Measurements from ENCODE around the gene SLC14A1.

Gene SLC14A1

DNA sequence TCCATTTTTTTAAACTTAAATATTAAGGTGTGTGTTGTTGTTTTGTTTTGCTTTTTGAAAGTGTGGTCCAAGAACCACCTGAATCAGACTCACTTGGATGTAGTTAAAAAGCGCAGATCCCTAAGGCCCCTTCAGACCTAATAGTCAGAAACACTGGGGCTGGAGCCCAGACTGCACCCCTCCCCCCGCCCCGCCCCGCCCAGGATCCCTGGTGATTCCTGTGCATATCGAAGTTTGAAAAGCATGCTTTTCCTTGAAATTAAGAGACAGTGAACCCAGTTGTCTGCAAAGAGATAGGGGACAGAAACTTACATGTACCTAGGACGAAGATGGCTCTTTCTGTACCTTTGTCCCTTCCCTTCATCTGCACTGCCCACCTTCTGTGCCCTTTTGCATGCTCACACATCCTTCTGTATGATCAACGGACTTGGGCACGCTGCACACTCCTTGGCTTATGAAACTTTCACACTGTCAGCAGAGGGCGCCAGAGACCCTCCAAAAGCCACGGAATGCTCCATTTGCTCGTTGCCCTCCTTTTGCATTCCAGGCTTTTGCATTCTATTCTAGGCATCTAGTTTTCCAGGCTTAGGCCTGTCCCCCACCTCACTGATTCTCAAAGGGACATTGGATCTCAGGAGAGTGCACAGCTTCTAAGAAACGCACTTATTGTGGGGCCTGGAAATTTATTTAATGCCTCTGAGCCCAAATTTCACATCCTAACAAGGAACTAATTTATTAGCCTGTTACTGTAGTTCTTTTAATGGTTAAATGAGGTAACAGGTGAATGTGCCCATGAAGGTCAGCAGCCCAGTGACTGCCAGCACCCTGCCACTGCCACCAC, 32.8 kb upstream of the SLC14A1 start:
- H3K27me3 ChIP-seq (replicated peaks in 2 of 5; ENCODE audit: control insufficient read depth in 4 of 5, insufficient read depth in 5 of 5, low read length in 4 of 5) = no peaks in the 10 kb centered on the region
- H3K4me3 ChIP-seq (ENCODE audit: control insufficient read depth in 1 of 7, extremely low read depth in 1 of 7, insufficient read depth in 4 of 7, low read depth in 2 of 7, low read length in 6 of 7) = no peak overlapping the region
- H3K4me1 ChIP-seq (ENCODE audit: control extremely low read depth in 1 of 4, control insufficient read depth in 4 of 4, insufficient read depth in 4 of 4, low read length in 3 of 4) = peaks cover 20 to 37% (median 29%) of the 10 kb centered on the region in 4 experiments
- peak; percentile 76 to 87 (median 81) for DNase-seq
- no peaks in the 10 kb centered on the region for H3K36me3 ChIP-seq (ENCODE audit: control insufficient read depth in 4 of 4, insufficient read depth in 4 of 4, low read length in 3 of 4)
- peaks cover 0 to 4% (median 2%) of the 10 kb centered on the region in 5 experiments for H3K9me3 ChIP-seq (ENCODE audit: control extremely low read depth in 1 of 5, control insufficient read depth in 4 of 5, insufficient read depth in 2 of 5, low read depth in 1 of 5, low read length in 4 of 5)
- ChIA-PET CTCF (interaction anchor here (0.9 to 21.0 kb wide), 10 partner anchors 22 to 222 kb away, joined by 3 to 325 read pairs (median 7); partner anchors contain the start of gene SLC14A1), POLR2A (interaction anchor here (0.6 kb wide), 2 partner anchors 26 to 200 kb away, joined by 3 read pairs; no protein-coding TSS in a partner anchor)
- WGBS (ENCODE audit: insufficient coverage) = 37% methylated on average over 11 of the region's 12 CpGs
- H3K27ac ChIP-seq (ENCODE audit: insufficient read depth in 1 of 2, low read depth in 1 of 2, low read length in 2 of 2, poor library complexity in 1 of 2, severe bottlenecking in 2 of 2) = no peak overlapping the region

DNA sequence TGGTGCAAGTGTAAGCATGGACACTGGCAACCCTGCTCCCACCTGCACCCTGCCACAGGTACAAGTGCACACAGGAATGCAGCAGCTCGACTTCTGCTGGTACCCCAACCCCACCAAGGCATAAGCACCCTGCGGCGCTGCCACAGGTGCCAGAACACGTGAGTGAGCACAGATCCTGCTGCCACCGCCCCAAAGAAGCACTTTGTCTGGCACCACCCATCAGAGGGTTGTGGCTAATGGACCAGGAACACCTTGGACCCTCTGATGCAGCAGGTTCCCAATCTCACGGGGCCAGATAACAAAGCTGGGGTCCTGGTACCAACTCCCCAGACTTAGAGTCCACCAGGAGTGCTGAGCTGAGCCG, 32.2 kb upstream of the SLC14A1 start:
- POLR2A ChIA-PET = interaction anchor here (0.6 kb wide), 1 partner anchor 27 kb away, joined by 3 read pairs; no protein-coding TSS in a partner anchor
- H3K27me3 ChIP-seq (replicated peaks in 2 of 5; ENCODE audit: control insufficient read depth in 4 of 5, insufficient read depth in 5 of 5, low read length in 4 of 5) = no peaks in the 10 kb centered on the region
- peaks cover 15 to 31% (median 23%) of the 10 kb centered on the region in 4 experiments for H3K4me1 ChIP-seq (ENCODE audit: control extremely low read depth in 1 of 4, control insufficient read depth in 4 of 4, insufficient read depth in 4 of 4, low read length in 3 of 4)
- H3K9me3 ChIP-seq (ENCODE audit: control extremely low read depth in 1 of 5, control insufficient read depth in 4 of 5, insufficient read depth in 2 of 5, low read depth in 1 of 5, low read length in 4 of 5) = peaks cover 0 to 4% (median 2%) of the 10 kb centered on the region in 5 experiments
- CTCF ChIA-PET = interaction anchor here (0.9 to 21.0 kb wide), 9 partner anchors 23 to 210 kb away, joined by 3 to 325 read pairs (median 4); no protein-coding TSS in a partner anchor
- H3K27ac ChIP-seq (ENCODE audit: insufficient read depth in 1 of 2, low read depth in 1 of 2, low read length in 2 of 2, poor library complexity in 1 of 2, severe bottlenecking in 2 of 2) = no peak overlapping the region
- no peak for DNase-seq
- H3K4me3 ChIP-seq (ENCODE audit: control insufficient read depth in 1 of 7, extremely low read depth in 1 of 7, insufficient read depth in 4 of 7, low read depth in 2 of 7, low read length in 6 of 7) = no peak overlapping the region
- no peaks in the 10 kb centered on the region for H3K36me3 ChIP-seq (ENCODE audit: control insufficient read depth in 4 of 4, insufficient read depth in 4 of 4, low read length in 3 of 4)
- 76% methylated on average over 5 of the region's 7 CpGs for WGBS (ENCODE audit: insufficient coverage)

GRCh38 chr18:45702708-45703265, 21.2 kb upstream of the SLC14A1 start:
- Histone ChIP-seq H3K4me3 (ENCODE audit: control insufficient read depth in 1 of 7, extremely low read depth in 1 of 7, insufficient read depth in 4 of 7, low read depth in 2 of 7, low read length in 6 of 7) (no peak overlapping the region), H3K9me3 (ENCODE audit: control extremely low read depth in 1 of 5, control insufficient read depth in 4 of 5, insufficient read depth in 2 of 5, low read depth in 1 of 5, low read length in 4 of 5) (peaks cover 1 to 19% (median 10%) of the 10 kb centered on the region in 5 experiments), H3K27me3 (replicated peaks in 2 of 5; ENCODE audit: control insufficient read depth in 4 of 5, insufficient read depth in 5 of 5, low read length in 4 of 5) (no peaks in the 10 kb centered on the region), H3K4me1 (ENCODE audit: control extremely low read depth in 1 of 4, control insufficient read depth in 4 of 4, insufficient read depth in 4 of 4, low read length in 3 of 4) (no peaks in the 10 kb centered on the region), H3K36me3 (ENCODE audit: control insufficient read depth in 4 of 4, insufficient read depth in 4 of 4, low read length in 3 of 4) (no peaks in the 10 kb centered on the region), H3K27ac (ENCODE audit: insufficient read depth in 1 of 2, low read depth in 1 of 2, low read length in 2 of 2, poor library complexity in 1 of 2, severe bottlenecking in 2 of 2) (no peak overlapping the region)
- POLR2A ChIA-PET = no interaction called here
- DNase-seq = no peak
- CTCF ChIA-PET = interaction anchor here (0.9 kb wide), 1 partner anchor 174 kb away, joined by 5 read pairs; no protein-coding TSS in a partner anchor
- WGBS (ENCODE audit: insufficient coverage) = no CpG with 5 or more reads among the region's 1 CpG

GRCh38 chr18:45708831-45709230, 15.2 kb upstream of the SLC14A1 start:
- Histone ChIP-seq H3K9me3 (ENCODE audit: control extremely low read depth in 1 of 5, control insufficient read depth in 4 of 5, insufficient read depth in 2 of 5, low read depth in 1 of 5, low read length in 4 of 5) (peaks cover 1 to 32% (median 7%) of the 10 kb centered on the region in 5 experiments), H3K36me3 (ENCODE audit: control insufficient read depth in 4 of 4, insufficient read depth in 4 of 4, low read length in 3 of 4) (no peaks in the 10 kb centered on the region), H3K27me3 (replicated peaks in 2 of 5; ENCODE audit: control insufficient read depth in 4 of 5, insufficient read depth in 5 of 5, low read length in 4 of 5) (no peaks in the 10 kb centered on the region), H3K4me3 (ENCODE audit: control insufficient read depth in 1 of 7, extremely low read depth in 1 of 7, insufficient read depth in 4 of 7, low read depth in 2 of 7, low read length in 6 of 7) (no peak overlapping the region), H3K27ac (ENCODE audit: insufficient read depth in 1 of 2, low read depth in 1 of 2, low read length in 2 of 2, poor library complexity in 1 of 2, severe bottlenecking in 2 of 2) (no peak overlapping the region), H3K4me1 (ENCODE audit: control extremely low read depth in 1 of 4, control insufficient read depth in 4 of 4, insufficient read depth in 4 of 4, low read length in 3 of 4) (no peaks in the 10 kb centered on the region)
- CTCF ChIA-PET = interaction anchor here (0.9 to 2.4 kb wide), 3 partner anchors 12 to 132 kb away, joined by 3 to 9 read pairs (median 3); no protein-coding TSS in a partner anchor
- POLR2A ChIA-PET = no interaction called here
- no peak for DNase-seq
- WGBS (ENCODE audit: insufficient coverage) = 92% methylated on average over 2 of the region's 4 CpGs

DNA sequence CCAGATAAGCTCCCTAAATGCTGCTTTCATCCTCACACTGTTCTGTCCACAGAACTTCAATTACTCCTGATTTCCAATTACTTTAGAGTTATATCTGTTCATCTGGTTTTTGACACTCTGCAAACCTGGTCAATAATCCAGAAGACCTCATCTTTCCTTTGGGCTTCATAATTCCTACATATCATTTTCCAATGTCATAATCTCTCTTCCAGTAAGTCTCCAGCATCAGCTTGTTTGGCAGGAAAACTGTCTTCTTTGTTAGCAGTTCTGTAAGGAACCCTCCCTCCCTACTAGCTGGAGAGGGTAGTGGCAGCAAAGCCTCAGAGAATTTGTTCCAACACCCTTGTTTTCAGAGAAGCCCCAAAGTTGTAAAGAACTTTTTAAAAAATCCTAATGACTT, 11.9 kb upstream of the SLC14A1 start:
- ChIA-PET POLR2A (no interaction called here), CTCF (interaction anchor here (1.5 kb wide), 1 partner anchor 11 kb away, joined by 5 read pairs; no protein-coding TSS in a partner anchor)
- H3K4me3 ChIP-seq (ENCODE audit: control insufficient read depth in 1 of 7, extremely low read depth in 1 of 7, insufficient read depth in 4 of 7, low read depth in 2 of 7, low read length in 6 of 7) = no peak overlapping the region

DNA sequence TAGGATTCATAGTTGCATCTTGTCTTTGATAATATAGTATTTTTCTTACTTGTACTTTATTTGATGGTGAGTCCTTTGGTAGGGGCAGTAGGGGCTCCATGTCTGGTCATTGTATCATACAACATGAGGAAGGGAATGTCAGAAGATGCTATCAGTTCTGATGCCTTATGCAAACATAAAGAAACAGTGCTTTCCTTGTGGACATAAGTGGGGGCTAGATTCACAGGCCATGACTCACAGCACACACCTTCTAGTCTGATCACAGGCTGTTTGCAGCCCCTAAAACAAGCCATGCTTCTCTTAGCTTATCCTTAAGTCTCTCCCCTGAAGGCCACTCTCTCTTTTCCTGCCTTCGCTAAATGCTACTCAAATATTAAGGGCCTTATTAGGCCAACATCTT, 10.7 kb upstream of the SLC14A1 start:
- Histone ChIP-seq H3K4me1 (ENCODE audit: control extremely low read depth in 1 of 4, control insufficient read depth in 4 of 4, insufficient read depth in 4 of 4, low read length in 3 of 4) (no peaks in the 10 kb centered on the region), H3K36me3 (ENCODE audit: control insufficient read depth in 4 of 4, insufficient read depth in 4 of 4, low read length in 3 of 4) (no peaks in the 10 kb centered on the region), H3K4me3 (ENCODE audit: control insufficient read depth in 1 of 7, extremely low read depth in 1 of 7, insufficient read depth in 4 of 7, low read depth in 2 of 7, low read length in 6 of 7) (no peak overlapping the region), H3K27ac (ENCODE audit: insufficient read depth in 1 of 2, low read depth in 1 of 2, low read length in 2 of 2, poor library complexity in 1 of 2, severe bottlenecking in 2 of 2) (no peak overlapping the region), H3K27me3 (replicated peaks in 2 of 5; ENCODE audit: control insufficient read depth in 4 of 5, insufficient read depth in 5 of 5, low read length in 4 of 5) (no peaks in the 10 kb centered on the region), H3K9me3 (ENCODE audit: control extremely low read depth in 1 of 5, control insufficient read depth in 4 of 5, insufficient read depth in 2 of 5, low read depth in 1 of 5, low read length in 4 of 5) (peaks cover 0 to 20% (median 6%) of the 10 kb centered on the region in 5 experiments)
- 100% methylated on average over 1 of the region's 1 CpG for WGBS (ENCODE audit: insufficient coverage)
- CTCF ChIA-PET = no interaction called here
- POLR2A ChIA-PET = no interaction called here
- no peak for DNase-seq

More for the DNA sequence above, 11.9 kb upstream of the SLC14A1 start:
- H3K36me3 ChIP-seq (ENCODE audit: control insufficient read depth in 4 of 4, insufficient read depth in 4 of 4, low read length in 3 of 4) = no peaks in the 10 kb centered on the region
- no peaks in the 10 kb centered on the region for H3K27me3 ChIP-seq (replicated peaks in 2 of 5; ENCODE audit: control insufficient read depth in 4 of 5, insufficient read depth in 5 of 5, low read length in 4 of 5)
- H3K4me1 ChIP-seq (ENCODE audit: control extremely low read depth in 1 of 4, control insufficient read depth in 4 of 4, insufficient read depth in 4 of 4, low read length in 3 of 4) = no peaks in the 10 kb centered on the region
- no peak for DNase-seq
- H3K27ac ChIP-seq (ENCODE audit: insufficient read depth in 1 of 2, low read depth in 1 of 2, low read length in 2 of 2, poor library complexity in 1 of 2, severe bottlenecking in 2 of 2) = no peak overlapping the region
- peaks cover 0 to 26% (median 6%) of the 10 kb centered on the region in 5 experiments for H3K9me3 ChIP-seq (ENCODE audit: control extremely low read depth in 1 of 5, control insufficient read depth in 4 of 5, insufficient read depth in 2 of 5, low read depth in 1 of 5, low read length in 4 of 5)

Data from common myeloid progenitor, CD34-positive (primary cell).